Cardiac muscle cell (in vitro differentiated cells and primary cell): ENCODE data around the gene ATP11A. TPM values are rescaled to one million over a fixed set of nuclear protein-coding genes. Genes with fewer than 3 reads are reported as not detected.

Experiments used
- DNase-seq, 2 donors: peaks; one replicate each; pipeline versions ENCODE4 v3.0.0 to v3.0.0-alpha.2; 2010 to 2017; ENCODE audit warnings: low read depth in 1 of 2, low spot score in 1 of 2
- H3K27ac ChIP-seq: fragments of 200-600 bp; sonication (generic); 2 replicates; pipeline ENCODE4 v1.5.1; 2016
- H3K27me3 ChIP-seq: fragments of 200-600 bp; sonication (generic); 2 replicates; pipeline ENCODE4 v1.6.0; 2016; ENCODE audit warnings: control low read depth
- H3K36me3 ChIP-seq: fragments of 200-600 bp; sonication (generic); 2 replicates; pipeline ENCODE4 v1.5.1; 2016; ENCODE audit warnings: control low read depth
- H3K4me1 ChIP-seq: fragments of 200-600 bp; sonication (generic); 2 replicates; pipeline ENCODE4 v1.8.1; 2017; ENCODE audit warnings: low read depth, mild to moderate bottlenecking, mixed run types
- H3K4me3 ChIP-seq: fragments of 200-600 bp; sonication (generic); 2 replicates; pipeline ENCODE4 v1.5.1; 2016; ENCODE audit warnings: mild to moderate bottlenecking
- H3K9me3 ChIP-seq: fragments of 200-600 bp; sonication (generic); 2 replicates; pipeline ENCODE4 v1.5.1; 2017; ENCODE audit warnings: low read depth, mild to moderate bottlenecking, control low read depth
- CTCF ChIP-seq: IDR thresholded peaks from 2 replicates; pipeline ENCODE4 v1.5.1; 2012; ENCODE audit warnings: low read depth, mild to moderate bottlenecking, low read length
- polyA plus RNA-seq: library from polyadenylated mRNA; unstranded; fragments of >200 nt; fragmentation: Nextera tagmentation; extraction: Ambion mirVana; gene quantifications from 2 replicates; pipeline ENCODE4 v1.2.1, GENCODE V29; 2016
- total RNA-seq: library from RNA; depleted of rRNA; stranded (reverse); fragments of >200 nt; gene quantifications from 2 replicates; pipeline ENCODE4 v1.2.3, GENCODE V29; 2016

ATP11A gene
- total and polyA plus RNA-seq, 2 experiments from 2014 or later, result 38.0 to 42.9 TPM

- no peak for TF ChIP-seq CTCF
- H3K9me3 ChIP-seq, result no peaks in the 10 kb centered on the region
- no peak for DNase-seq
- H3K27ac ChIP-seq, result peak overlapping the region; percentile 99
- no peak overlapping the region for H3K4me3 ChIP-seq
- no peaks in the 10 kb centered on the region for H3K36me3 ChIP-seq
- no peaks in the 10 kb centered on the region for H3K27me3 ChIP-seq
- peaks cover 59% of the 10 kb centered on the region for H3K4me1 ChIP-seq
Measured at GRCh38 chr13:112723771-112724170, 33.9 kb downstream of the ATP11A start.

DNA sequence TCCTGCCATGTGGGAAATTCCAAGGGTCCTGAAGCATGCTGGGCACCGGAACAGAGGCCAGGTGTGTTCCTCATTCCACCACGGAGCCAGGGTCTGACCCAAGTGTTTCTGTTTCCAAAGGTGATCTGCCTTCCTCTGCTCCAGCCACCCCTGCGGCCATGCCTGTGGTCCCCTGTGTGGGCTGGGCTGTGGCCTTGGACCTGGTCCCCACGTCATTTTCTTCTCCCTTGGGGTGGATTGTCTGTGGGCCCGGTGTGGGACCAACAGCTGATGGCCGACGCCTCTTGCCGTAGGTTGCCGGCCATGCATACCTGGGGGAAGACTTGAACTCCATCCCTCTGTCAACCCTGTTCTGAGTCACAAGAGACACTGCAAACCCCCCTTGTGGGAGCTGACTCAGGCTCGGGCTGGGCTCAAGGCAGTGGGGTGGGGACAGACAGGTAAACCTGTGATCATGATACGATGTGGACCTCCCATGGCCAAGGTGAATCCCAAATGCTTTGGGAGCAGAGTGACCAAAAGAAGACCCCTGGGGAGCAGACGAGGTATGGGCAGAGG, 35.0 kb downstream of the ATP11A start:
- Histone ChIP-seq H3K9me3 (no peaks in the 10 kb centered on the region), H3K36me3 (no peaks in the 10 kb centered on the region), H3K4me1 (peaks cover 67% of the 10 kb centered on the region), H3K27me3 (no peaks in the 10 kb centered on the region), H3K27ac (peak overlapping the region; percentile 99), H3K4me3 (no peak overlapping the region)
- no peak for TF ChIP-seq CTCF
- no peak for DNase-seq

DNA sequence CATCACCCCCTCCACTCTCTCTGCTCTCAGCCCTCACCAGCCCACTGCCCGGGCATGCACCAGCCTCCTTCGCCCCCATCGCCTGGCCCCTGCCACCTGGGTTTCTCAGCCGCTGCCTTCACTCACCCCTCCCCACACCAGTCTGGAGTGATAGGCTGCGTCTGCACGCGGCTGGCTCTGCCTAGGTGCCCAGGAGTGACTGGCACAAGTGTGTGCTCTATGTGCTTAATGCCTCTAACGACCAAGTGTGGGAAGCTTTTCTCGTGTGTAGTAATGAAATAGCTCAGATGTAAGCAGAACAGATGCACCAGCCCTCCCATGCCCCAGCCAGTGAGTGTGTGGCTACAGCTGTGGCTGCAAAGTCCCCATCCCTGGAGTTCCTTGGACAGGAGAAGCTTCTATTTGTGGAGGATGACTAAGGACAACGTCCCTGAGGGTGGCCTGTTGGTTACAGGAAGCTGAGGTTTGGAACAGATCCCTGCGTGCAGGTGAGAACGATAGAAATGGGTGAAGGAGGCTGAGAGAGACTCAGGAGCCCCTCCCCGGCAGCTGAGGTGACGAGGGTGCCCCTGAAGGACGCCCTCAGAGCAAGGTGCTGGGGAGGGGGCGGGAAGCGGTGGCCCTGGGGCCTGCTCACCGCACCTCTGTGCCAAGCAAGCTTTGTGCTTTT, 35.6 kb downstream of the ATP11A start:
- Histone ChIP-seq H3K4me1 (peaks cover 73% of the 10 kb centered on the region), H3K4me3 (no peak overlapping the region), H3K36me3 (no peaks in the 10 kb centered on the region), H3K27ac (peak overlapping the region; percentile 99), H3K9me3 (no peaks in the 10 kb centered on the region), H3K27me3 (no peaks in the 10 kb centered on the region)
- TF ChIP-seq CTCF, result no peak
- no peak for DNase-seq

DNA sequence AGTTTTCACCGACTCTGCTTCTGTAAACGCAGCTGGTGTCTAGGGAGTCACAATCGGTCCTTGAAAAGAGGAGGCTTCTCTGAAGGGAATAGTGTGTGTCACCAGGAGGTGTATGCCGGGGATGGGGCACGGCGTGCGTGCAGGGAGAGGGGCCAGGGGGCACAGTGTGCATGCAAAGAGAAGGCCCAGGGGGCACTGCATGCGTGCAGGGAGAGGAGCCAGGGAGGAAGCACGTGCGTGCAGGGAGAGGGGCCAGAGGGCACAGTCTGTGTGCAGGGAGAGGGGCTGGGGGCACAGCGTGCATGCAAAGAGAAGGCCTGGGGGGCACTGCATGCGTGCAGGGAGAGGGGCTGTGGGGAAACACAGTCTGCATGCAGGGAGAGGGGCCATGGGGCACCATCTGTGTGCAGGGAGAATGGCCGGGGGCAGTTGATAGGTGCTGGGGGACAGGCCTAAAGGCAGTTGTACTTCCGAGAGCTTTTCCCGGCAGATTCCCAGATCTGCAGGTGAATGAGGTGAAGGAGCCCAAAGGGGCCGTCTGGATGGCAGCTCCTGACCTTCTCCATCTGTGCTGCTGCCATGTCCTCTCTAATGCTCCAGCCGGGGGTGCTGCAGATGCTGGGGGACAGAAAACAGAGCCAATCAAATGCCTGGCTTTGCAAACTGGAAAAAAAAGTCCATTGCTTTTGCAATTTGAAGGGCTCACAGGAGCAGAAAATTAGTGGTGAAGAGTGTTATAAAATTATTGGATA, 36.4 kb downstream of the ATP11A start:
- TF ChIP-seq CTCF, result no peak
- Histone ChIP-seq H3K27me3 (no peaks in the 10 kb centered on the region), H3K27ac (peak overlapping the region; percentile 99), H3K4me1 (peaks cover 78% of the 10 kb centered on the region), H3K4me3 (no peak overlapping the region), H3K36me3 (no peaks in the 10 kb centered on the region), H3K9me3 (no peaks in the 10 kb centered on the region)
- no peak for DNase-seq

DNA sequence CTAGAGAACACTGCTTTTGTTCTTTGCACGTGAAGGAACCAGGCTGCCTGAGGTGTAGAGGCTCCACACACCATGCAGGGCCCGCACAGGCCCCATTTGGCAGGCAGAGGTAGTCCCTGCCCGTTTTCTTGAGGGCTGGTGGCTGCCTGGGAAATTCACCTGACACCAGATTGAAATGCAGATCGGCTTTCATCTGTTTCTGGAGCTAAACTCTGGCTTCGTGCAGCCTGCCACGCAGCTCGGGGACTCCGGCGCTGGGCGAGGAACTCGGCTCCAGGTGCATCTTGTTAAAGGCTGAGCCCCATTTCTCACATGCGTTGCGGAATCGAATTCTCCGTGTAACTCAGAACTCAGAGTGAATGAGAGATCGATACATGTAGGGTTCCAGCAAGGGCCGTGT, 37.7 kb downstream of the ATP11A start:
- H3K27ac ChIP-seq, result peak overlapping the region; percentile 99
- H3K4me1 ChIP-seq, result peaks cover 67% of the 10 kb centered on the region
- no peak for TF ChIP-seq CTCF
- H3K4me3 ChIP-seq, result no peak overlapping the region
- H3K9me3 ChIP-seq, result no peaks in the 10 kb centered on the region
- no peaks in the 10 kb centered on the region for H3K36me3 ChIP-seq
- no peaks in the 10 kb centered on the region for H3K27me3 ChIP-seq
- DNase-seq, result no peak
